Activated T-cell treated with anti-CD3 and anti-CD28 coated beads, Interleukin-2, amount 50 U/mL, for 24 hours (primary cell): ENCODE results near the gene ITIH2.
"Not testable (repeated sequence)": the region's sequence is repeated elsewhere in the genome, so short reads cannot be mapped to it uniquely, and the experiment has no call there.

Source experiments
- DNase-seq: peaks from one replicate; pipeline ENCODE4 v3.0.0-alpha.2; 2020
- H3K27ac Mint-ChIP-seq: 2 replicates; pipeline ENCODE4 v1.8.0; 2020; ENCODE audit warnings: mild to moderate bottlenecking, mixed read lengths
- H3K27me3 Mint-ChIP-seq: 2 replicates; pipeline ENCODE4 v1.8.0; 2020; ENCODE audit warnings: mixed read lengths
- H3K36me3 Mint-ChIP-seq: 2 replicates; pipeline ENCODE4 v1.8.0; 2020; ENCODE audit warnings: low read depth, mixed read lengths
- H3K4me1 Mint-ChIP-seq: 2 replicates; pipeline ENCODE4 v1.8.0; 2020; ENCODE audit warnings: low read depth, mixed read lengths
- H3K4me3 Mint-ChIP-seq: 2 replicates; pipeline ENCODE4 v1.8.0; 2020; ENCODE audit warnings: mild to moderate bottlenecking, moderate library complexity, mixed read lengths
- H3K9me3 Mint-ChIP-seq: 2 replicates; pipeline ENCODE4 v1.8.0; 2020; ENCODE audit warnings: mixed read lengths

The ITIH2 gene

DNA sequence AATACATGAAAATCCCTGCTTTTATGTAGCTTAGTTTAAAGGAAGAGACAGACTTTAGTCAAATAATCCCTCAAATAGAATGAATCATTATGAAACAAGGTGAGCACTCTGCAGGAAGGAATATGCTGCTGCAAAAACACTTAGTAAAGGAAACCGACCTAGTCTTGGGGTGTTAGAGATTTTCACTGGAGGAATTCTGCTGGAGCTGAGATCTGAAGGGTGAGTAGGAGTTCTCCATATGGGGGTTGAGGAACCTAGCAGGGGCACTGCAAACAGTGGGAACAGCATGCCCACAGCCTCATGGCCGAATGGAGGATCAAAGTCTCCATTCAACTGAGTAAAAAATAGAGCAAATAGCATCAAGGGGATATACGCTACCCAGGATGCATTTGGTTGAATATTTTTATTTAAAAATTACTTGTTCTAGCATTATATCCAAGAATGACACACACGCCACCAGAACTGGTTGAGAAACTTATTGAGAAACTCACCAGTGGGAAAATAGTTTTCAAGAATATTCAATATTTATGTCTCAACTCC is 3.5 kb downstream of the ITIH2 start:
- no peaks in the 10 kb centered on the region for H3K9me3 Mint-ChIP-seq
- no peaks in the 10 kb centered on the region for H3K4me1 Mint-ChIP-seq
- H3K27ac Mint-ChIP-seq: no peak overlapping the region
- no peak overlapping the region for H3K4me3 Mint-ChIP-seq
- peaks cover 49% of the 10 kb centered on the region for H3K27me3 Mint-ChIP-seq
- DNase-seq: no peak
- H3K36me3 Mint-ChIP-seq: no peaks in the 10 kb centered on the region

- Mint-ChIP-seq H3K36me3 (no peaks in the 10 kb centered on the region), H3K27ac (no peak overlapping the region), H3K4me1 (no peaks in the 10 kb centered on the region), H3K27me3 (peaks cover 50% of the 10 kb centered on the region), H3K4me3 (no peak overlapping the region), H3K9me3 (no peaks in the 10 kb centered on the region)
- no peak for DNase-seq
Measured at GRCh38 chr10:7707102-7707501, 4.0 kb downstream of the ITIH2 start.

DNA sequence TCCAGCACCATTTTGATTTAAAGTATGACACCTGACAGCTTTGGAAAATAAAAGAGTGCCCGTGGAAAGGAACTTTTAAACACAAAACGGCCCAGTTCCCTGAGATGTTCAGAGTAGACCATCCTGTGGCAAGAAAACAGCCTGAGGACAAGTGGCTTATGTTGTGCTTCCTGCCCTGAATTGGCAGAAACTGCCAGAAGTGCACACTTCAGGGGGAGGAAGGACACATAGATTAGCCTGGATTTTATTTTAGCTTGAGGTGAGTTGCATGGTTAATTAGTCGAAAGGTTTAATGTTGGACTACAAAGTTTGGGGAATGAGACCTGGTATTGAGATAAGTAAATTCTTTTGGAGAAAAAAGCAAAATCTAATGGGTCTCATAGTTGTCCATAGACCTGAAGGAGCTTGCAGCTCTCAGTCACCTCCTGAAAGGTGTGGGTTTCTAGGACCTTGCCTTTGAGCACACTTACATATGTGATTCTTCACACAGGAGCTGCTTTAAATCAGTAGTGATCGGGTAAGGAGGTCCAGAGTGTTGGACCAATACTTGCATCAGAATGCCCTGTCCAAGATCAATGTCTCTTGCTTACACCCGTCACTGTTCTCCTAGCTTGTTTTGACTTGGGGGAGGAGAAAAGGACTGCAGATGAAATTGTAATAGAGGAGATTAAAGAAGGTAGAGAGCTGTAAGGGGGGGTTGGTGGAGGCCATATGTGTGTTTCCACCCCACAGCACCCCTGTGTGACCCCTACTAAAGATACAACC is 4.9 kb downstream of the ITIH2 start:
- DNase-seq: no peak
- no peaks in the 10 kb centered on the region for H3K9me3 Mint-ChIP-seq
- H3K27ac Mint-ChIP-seq: no peak overlapping the region
- peaks cover 45% of the 10 kb centered on the region for H3K27me3 Mint-ChIP-seq
- H3K36me3 Mint-ChIP-seq: no peaks in the 10 kb centered on the region
- H3K4me3 Mint-ChIP-seq: no peak overlapping the region
- no peaks in the 10 kb centered on the region for H3K4me1 Mint-ChIP-seq

DNA sequence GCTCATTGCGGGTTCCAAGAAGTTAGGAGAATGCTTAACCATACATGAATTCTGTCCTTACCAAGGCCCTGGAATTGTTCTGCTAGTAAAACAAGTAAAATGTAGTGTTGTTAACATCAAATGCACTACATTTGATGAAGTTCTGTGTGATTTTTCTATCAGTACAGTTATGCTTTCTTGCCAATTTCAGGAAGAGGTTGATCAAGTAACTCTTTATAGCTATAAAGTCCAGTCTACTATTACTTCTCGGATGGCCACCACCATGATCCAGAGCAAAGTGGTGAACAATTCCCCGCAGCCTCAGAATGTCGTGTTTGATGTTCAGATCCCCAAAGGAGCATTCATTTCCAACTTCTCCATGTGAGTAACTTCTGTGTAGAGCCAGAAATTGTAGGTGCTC is 5.7 kb downstream of the ITIH2 start:
- Mint-ChIP-seq H3K9me3 (no peaks in the 10 kb centered on the region), H3K4me1 (no peaks in the 10 kb centered on the region), H3K27ac (no peak overlapping the region), H3K27me3 (peaks cover 37% of the 10 kb centered on the region), H3K36me3 (no peaks in the 10 kb centered on the region), H3K4me3 (no peak overlapping the region)
- DNase-seq: no peak

DNA sequence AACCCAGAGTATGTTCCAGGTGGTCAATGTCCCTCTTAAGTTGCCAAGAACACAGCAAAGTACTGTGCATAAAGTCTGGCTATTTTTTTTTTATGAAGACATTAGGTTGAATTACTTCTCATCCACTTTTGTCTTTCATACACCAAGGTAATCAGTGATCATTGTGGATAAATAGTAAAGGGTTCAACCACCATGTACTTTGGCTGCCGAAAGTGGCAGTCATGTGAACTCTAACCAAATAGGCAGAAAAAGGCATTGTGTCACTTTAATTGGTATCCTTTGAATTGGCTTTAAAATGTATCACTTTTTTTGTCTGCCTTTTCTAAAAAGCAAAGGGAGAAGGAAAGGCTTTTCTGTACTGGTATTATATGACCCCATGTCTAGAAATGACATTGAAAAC is 7.3 kb downstream of the ITIH2 start:
- no peak for DNase-seq
- Mint-ChIP-seq H3K4me3 (no peak overlapping the region), H3K27ac (no peak overlapping the region), H3K36me3 (no peaks in the 10 kb centered on the region), H3K4me1 (no peaks in the 10 kb centered on the region), H3K9me3 (no peaks in the 10 kb centered on the region), H3K27me3 (peaks cover 28% of the 10 kb centered on the region)

GRCh38 chr10:7711075-7711474 is 8.0 kb downstream of the ITIH2 start:
- not testable (repeated sequence) for H3K36me3 Mint-ChIP-seq, H3K4me3 Mint-ChIP-seq, DNase-seq, H3K9me3 Mint-ChIP-seq, H3K27ac Mint-ChIP-seq, H3K4me1 Mint-ChIP-seq
- H3K27me3 Mint-ChIP-seq: peaks cover 26% of the 10 kb centered on the region

DNA sequence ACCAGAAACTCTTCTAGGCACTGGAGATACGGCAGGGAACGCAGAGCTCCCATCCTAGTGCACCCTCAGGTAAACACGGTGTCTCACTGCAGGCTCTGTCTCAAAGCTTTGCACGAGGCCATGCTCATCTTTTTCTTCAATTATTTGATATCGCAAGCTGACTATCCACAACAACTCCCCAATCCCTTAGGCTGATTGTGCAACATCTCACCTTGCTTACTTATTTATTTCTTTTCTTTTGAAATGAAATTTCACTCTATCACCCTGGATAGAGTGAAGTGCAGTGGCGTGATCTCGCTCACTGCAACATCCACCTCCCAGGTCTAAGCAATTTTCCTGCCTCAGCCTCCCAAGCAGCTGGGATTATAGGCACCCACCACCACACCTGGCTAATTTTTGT is 12.4 kb downstream of the ITIH2 start:
- Mint-ChIP-seq H3K4me3 (no peak overlapping the region), H3K9me3 (no peaks in the 10 kb centered on the region), H3K27me3 (peaks cover 28% of the 10 kb centered on the region), H3K4me1 (no peaks in the 10 kb centered on the region), H3K27ac (no peak overlapping the region), H3K36me3 (no peaks in the 10 kb centered on the region)
- no peak for DNase-seq

GRCh38 chr10:7717767-7718166 is 14.7 kb downstream of the ITIH2 start:
- no peak overlapping the region for H3K27ac Mint-ChIP-seq
- DNase-seq: no peak
- peaks cover 18% of the 10 kb centered on the region for H3K27me3 Mint-ChIP-seq

GRCh38 chr10:7718685-7719084 is 15.6 kb downstream of the ITIH2 start:
- H3K27ac Mint-ChIP-seq: no peak overlapping the region
- no peak for DNase-seq
- no peaks in the 10 kb centered on the region for H3K4me1 Mint-ChIP-seq
- no peak overlapping the region for H3K4me3 Mint-ChIP-seq
- no peaks in the 10 kb centered on the region for H3K9me3 Mint-ChIP-seq
- peaks cover 21% of the 10 kb centered on the region for H3K27me3 Mint-ChIP-seq
- no peaks in the 10 kb centered on the region for H3K36me3 Mint-ChIP-seq

More at GRCh38 chr10:7717767-7718166, 14.7 kb downstream of the ITIH2 start:
- no peaks in the 10 kb centered on the region for H3K4me1 Mint-ChIP-seq
- no peaks in the 10 kb centered on the region for H3K9me3 Mint-ChIP-seq
- H3K4me3 Mint-ChIP-seq: no peak overlapping the region
- H3K36me3 Mint-ChIP-seq: no peaks in the 10 kb centered on the region

GRCh38 chr10:7720478-7720877 is 17.4 kb downstream of the ITIH2 start:
- Mint-ChIP-seq H3K4me1 (no peaks in the 10 kb centered on the region), H3K4me3 (no peak overlapping the region), H3K27me3 (peaks cover 23% of the 10 kb centered on the region), H3K36me3 (no peaks in the 10 kb centered on the region), H3K9me3 (no peaks in the 10 kb centered on the region), H3K27ac (no peak overlapping the region)
- no peak for DNase-seq

GRCh38 chr10:7722927-7723529 is 19.9 kb downstream of the ITIH2 start:
- Mint-ChIP-seq H3K9me3 (no peaks in the 10 kb centered on the region), H3K4me1 (no peaks in the 10 kb centered on the region), H3K27me3 (peaks cover 12% of the 10 kb centered on the region), H3K27ac (no peak overlapping the region), H3K4me3 (no peak overlapping the region), H3K36me3 (no peaks in the 10 kb centered on the region)
- DNase-seq: no peak

DNA sequence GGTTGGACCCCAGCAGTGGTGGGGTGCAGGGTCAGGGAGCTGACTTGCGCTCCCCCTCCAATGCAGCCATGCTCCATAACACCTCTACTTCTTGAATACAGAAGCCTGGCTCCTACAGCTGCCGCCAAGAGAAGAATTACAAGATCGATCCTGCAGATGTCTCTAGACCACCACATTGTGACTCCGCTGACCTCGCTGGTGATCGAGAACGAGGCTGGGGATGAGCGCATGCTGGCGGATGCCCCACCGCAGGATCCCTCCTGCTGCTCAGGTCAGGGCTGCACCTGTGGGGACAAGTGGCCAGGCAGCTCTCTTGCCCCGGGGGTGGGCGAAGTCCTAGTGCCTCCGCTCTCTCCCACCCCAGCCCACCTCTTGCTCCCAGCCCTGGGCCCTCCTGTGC is 31.7 kb downstream of the ITIH2 start:
- no peaks in the 10 kb centered on the region for H3K4me1 Mint-ChIP-seq
- H3K9me3 Mint-ChIP-seq: no peaks in the 10 kb centered on the region
- H3K27me3 Mint-ChIP-seq: peaks cover 14% of the 10 kb centered on the region
- H3K4me3 Mint-ChIP-seq: no peak overlapping the region
- no peak overlapping the region for H3K27ac Mint-ChIP-seq
- H3K36me3 Mint-ChIP-seq: no peaks in the 10 kb centered on the region
- DNase-seq: no peak

DNA sequence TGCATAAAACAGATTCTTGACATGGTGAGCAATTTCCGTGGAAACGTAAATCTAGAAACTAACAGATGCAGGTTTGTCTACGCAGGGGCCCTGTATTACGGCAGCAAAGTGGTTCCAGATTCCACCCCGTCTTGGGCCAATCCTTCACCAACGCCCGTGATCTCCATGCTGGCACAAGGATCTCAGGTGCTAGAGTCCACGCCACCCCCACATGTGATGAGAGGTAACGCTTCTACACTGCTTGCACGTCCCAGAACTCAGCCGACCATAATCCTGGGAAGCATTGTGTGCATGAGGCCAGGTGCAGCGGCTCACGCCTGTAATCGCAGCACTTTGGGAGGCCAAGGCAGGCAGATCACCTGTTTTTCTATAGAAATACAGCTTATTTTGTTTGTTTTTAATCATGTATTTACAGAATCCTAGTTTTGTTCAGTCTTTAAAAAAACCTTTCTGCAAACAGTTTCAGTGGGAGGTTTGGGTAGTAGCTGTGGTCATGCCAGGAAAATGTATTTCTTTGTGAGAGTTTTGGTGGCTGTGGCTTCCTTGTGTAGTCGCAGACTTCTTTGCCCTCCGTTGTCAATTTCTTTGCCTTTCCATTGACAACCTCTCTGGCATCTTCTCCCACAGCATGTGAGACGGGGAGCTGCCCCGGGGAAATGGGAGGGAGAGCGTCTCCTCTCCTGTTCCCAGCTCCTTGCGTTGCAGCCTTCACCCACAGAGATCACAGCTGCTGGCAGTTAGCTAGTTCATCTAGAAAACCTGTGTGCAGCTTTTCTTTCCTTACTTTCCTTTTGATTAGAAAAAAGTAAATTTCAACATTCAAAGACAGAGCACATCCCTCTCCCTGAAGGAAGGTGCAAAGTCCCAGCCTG is 35.7 kb downstream of the ITIH2 start:
- H3K4me1 Mint-ChIP-seq: no peaks in the 10 kb centered on the region
- H3K9me3 Mint-ChIP-seq: no peaks in the 10 kb centered on the region
- DNase-seq: no peak
- no peak overlapping the region for H3K4me3 Mint-ChIP-seq
- H3K27me3 Mint-ChIP-seq: no peaks in the 10 kb centered on the region
- no peak overlapping the region for H3K27ac Mint-ChIP-seq
- no peaks in the 10 kb centered on the region for H3K36me3 Mint-ChIP-seq

GRCh38 chr10:7744307-7744706 is 41.2 kb downstream of the ITIH2 start:
- Mint-ChIP-seq H3K4me1 (no peaks in the 10 kb centered on the region), H3K4me3 (no peak overlapping the region), H3K36me3 (peaks cover 2% of the 10 kb centered on the region), H3K27me3 (no peaks in the 10 kb centered on the region), H3K9me3 (no peaks in the 10 kb centered on the region), H3K27ac (no peak overlapping the region)
- no peak for DNase-seq

DNA sequence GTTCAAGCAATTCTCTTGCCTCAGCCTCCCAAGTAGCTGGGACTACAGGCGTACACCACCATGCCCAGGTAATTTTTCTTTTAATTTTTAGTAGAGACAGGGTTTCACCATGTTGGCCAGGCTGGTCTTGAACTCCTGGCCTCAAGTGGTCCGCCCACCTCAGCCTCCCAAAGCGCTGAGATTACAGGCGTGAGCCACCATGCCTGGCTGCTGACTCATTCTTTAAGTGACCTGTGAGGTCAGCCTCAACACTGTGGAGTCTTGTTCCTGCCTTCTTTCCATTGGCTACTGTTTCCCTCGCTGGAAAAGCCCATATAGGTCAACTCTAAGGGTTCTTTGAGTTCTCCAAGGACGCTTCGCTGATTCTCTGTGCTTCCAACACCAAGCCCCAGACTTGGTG is 45.5 kb downstream of the ITIH2 start:
- H3K4me3 Mint-ChIP-seq: not testable (repeated sequence)

More for the DNA sequence above, 45.5 kb downstream of the ITIH2 start:
- H3K4me1 Mint-ChIP-seq, DNase-seq, H3K27me3 Mint-ChIP-seq, H3K9me3 Mint-ChIP-seq, H3K27ac Mint-ChIP-seq: not testable (repeated sequence)
- H3K36me3 Mint-ChIP-seq: peaks cover 35% of the 10 kb centered on the region
